ENCODE results near the gene RFX4. TPM values are rescaled to one million over a fixed set of nuclear protein-coding genes. Genes with fewer than 3 reads are reported as not detected.
"Not testable (repeated sequence)": the region's sequence is repeated elsewhere in the genome, so short reads cannot be mapped to it uniquely, and the experiment has no call there.

The RFX4 gene
- total RNA-seq, 1 donor from 2014 or later = not detected

DNA sequence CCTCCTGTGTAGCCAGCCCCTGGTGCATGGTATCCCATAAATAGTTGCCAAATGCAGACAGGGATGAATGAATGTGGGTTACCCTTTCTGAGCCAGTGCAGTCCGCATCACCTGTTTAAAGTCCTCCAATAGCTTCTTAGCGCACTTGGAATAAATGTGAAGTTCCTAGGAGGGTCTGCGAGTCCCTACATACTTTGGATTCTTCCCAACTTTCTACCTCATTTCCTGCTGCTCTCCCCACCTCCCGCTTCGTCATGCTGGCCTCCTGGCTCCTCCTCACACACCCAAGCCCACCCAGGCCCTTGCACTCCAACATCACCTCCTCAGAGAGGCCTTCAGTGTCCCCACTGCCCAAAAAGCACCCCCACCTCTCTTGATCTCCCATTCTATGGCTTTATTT, 17.7 kb downstream of the RFX4 start:
- TF ChIP-seq, protein P1, sequence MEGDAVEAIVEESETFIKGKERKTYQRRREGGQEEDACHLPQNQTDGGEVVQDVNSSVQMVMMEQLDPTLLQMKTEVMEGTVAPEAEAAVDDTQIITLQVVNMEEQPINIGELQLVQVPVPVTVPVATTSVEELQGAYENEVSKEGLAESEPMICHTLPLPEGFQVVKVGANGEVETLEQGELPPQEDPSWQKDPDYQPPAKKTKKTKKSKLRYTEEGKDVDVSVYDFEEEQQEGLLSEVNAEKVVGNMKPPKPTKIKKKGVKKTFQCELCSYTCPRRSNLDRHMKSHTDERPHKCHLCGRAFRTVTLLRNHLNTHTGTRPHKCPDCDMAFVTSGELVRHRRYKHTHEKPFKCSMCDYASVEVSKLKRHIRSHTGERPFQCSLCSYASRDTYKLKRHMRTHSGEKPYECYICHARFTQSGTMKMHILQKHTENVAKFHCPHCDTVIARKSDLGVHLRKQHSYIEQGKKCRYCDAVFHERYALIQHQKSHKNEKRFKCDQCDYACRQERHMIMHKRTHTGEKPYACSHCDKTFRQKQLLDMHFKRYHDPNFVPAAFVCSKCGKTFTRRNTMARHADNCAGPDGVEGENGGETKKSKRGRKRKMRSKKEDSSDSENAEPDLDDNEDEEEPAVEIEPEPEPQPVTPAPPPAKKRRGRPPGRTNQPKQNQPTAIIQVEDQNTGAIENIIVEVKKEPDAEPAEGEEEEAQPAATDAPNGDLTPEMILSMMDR (IDR thresholded peaks at IDR 0.05; ENCODE audit: partially characterized antibody, unreplicated experiment) = no peak
- Mint-ChIP-seq H3K27me3 (ENCODE audit: unreplicated experiment) (peaks cover 2% of the 10 kb centered on the region), H3K27ac (ENCODE audit: unreplicated experiment) (no peak overlapping the region), H3K9me3 (ENCODE audit: unreplicated experiment) (peaks cover 1% of the 10 kb centered on the region), H3K36me3 (ENCODE audit: unreplicated experiment) (no peaks in the 10 kb centered on the region), H3K4me1 (ENCODE audit: low read depth, unreplicated experiment) (peaks cover 3% of the 10 kb centered on the region), H3K4me3 (ENCODE audit: unreplicated experiment) (no peak overlapping the region)
- DNase-seq = no peak

DNA sequence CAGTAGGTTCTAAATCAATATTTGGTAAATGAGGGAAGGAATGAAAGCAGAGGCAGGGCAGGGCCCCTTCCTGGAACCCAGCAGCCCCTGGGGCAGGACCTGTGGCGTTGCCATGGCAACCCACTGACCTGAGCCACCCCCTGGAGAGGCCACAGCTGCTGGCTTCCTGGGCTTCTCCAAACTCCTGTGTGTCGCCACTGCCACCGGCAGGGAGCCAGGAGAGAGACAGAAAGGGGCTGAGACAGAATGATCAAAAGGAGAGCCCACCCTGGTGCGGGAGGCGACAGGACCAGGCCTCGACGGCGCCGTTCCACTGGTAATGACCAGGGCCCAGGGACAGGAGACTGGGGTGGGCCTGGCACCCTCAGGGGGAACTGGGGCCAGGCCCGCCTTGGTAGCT, 18.2 kb downstream of the RFX4 start:
- H3K27ac Mint-ChIP-seq (ENCODE audit: unreplicated experiment) = no peak overlapping the region
- no peaks in the 10 kb centered on the region for H3K36me3 Mint-ChIP-seq (ENCODE audit: unreplicated experiment)
- DNase-seq = peak; percentile 16
- H3K4me1 Mint-ChIP-seq (ENCODE audit: low read depth, unreplicated experiment) = peaks cover 3% of the 10 kb centered on the region
- peaks cover 1% of the 10 kb centered on the region for H3K9me3 Mint-ChIP-seq (ENCODE audit: unreplicated experiment)
- TF ChIP-seq, protein P1 (IDR thresholded peaks at IDR 0.05; ENCODE audit: partially characterized antibody, unreplicated experiment) = no peak
- H3K4me3 Mint-ChIP-seq (ENCODE audit: unreplicated experiment) = no peak overlapping the region
- peaks cover 3% of the 10 kb centered on the region for H3K27me3 Mint-ChIP-seq (ENCODE audit: unreplicated experiment)

DNA sequence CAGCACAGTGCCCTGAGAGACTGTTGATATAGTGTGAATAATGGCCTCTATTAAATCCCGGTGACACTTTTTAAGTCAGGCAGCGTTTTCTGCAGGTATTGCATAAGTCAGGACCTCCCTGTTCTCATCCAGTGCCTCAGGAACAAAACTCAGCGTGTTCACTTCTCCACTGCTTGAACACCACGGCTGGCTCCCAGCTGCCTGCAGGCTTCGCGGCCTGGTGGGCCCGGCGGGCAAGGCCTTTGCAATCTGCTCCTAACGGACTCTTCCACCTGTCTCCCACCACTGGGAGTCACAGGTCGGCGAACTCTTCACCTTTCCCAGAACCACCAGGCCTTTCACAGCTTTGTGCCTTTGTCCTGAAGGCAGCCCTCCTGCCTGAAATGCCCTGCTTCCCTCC, 18.7 kb downstream of the RFX4 start:
- Mint-ChIP-seq H3K27ac (ENCODE audit: unreplicated experiment) (no peak overlapping the region), H3K36me3 (ENCODE audit: unreplicated experiment) (no peaks in the 10 kb centered on the region), H3K27me3 (ENCODE audit: unreplicated experiment) (peaks cover 4% of the 10 kb centered on the region), H3K9me3 (ENCODE audit: unreplicated experiment) (peaks cover 1% of the 10 kb centered on the region), H3K4me3 (ENCODE audit: unreplicated experiment) (no peak overlapping the region), H3K4me1 (ENCODE audit: low read depth, unreplicated experiment) (peaks cover 3% of the 10 kb centered on the region)
- peak; percentile 13 for DNase-seq
- TF ChIP-seq, protein P1 (IDR thresholded peaks at IDR 0.05; ENCODE audit: partially characterized antibody, unreplicated experiment) = no peak

DNA sequence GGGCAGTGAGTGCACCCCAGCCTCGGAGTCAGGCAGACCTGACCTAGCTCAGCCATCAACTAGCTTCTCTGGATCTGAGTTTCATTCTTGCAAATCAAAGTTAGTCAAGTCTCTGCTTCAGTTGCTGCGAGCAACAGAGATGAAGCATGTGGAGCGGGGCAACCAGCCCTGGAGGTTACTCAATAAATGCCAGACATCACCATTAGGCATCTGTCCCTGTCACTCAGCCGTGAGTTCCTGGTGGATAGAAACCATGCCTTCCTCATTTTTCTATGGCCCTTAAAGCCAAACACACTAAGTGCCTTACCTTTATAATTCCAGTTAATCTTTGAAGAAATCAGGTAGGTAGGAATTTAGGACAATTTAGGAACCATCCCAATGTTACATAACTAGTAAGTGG, 19.3 kb downstream of the RFX4 start:
- Mint-ChIP-seq H3K27me3 (ENCODE audit: unreplicated experiment) (peaks cover 4% of the 10 kb centered on the region), H3K4me3 (ENCODE audit: unreplicated experiment) (no peak overlapping the region)
- TF ChIP-seq, protein P1 (IDR thresholded peaks at IDR 0.05; ENCODE audit: partially characterized antibody, unreplicated experiment) = no peak

DNA sequence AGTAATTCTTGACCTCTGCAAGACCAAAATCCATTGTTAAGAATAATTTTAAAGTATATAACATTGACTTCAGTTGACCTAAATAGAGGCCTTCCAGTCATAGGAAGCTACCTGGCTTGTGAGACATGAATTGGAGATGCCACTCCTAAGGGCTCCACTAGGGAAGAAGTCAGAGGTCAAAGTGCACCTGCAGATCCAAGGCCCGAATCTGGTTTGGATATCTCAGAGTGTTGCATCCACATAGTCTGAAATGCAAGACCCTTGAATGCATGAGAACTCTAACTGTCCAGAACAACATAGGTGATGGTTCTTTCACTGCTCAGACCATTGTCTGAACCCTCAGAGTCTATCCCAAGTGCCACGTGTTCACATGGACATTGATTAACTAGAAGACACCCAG, 22.4 kb downstream of the RFX4 start:
- no peak for DNase-seq
- Mint-ChIP-seq H3K36me3 (ENCODE audit: unreplicated experiment) (peaks cover under 1% of the 10 kb centered on the region), H3K4me1 (ENCODE audit: low read depth, unreplicated experiment) (peaks cover 3% of the 10 kb centered on the region), H3K9me3 (ENCODE audit: unreplicated experiment) (peaks cover 1% of the 10 kb centered on the region), H3K27ac (ENCODE audit: unreplicated experiment) (no peak overlapping the region), H3K4me3 (ENCODE audit: unreplicated experiment) (no peak overlapping the region), H3K27me3 (ENCODE audit: unreplicated experiment) (peaks cover 4% of the 10 kb centered on the region)
- TF ChIP-seq, protein P1 (IDR thresholded peaks at IDR 0.05; ENCODE audit: partially characterized antibody, unreplicated experiment) = no peak

More for the DNA sequence above, 19.3 kb downstream of the RFX4 start:
- H3K36me3 Mint-ChIP-seq (ENCODE audit: unreplicated experiment) = no peaks in the 10 kb centered on the region
- no peak for DNase-seq
- H3K9me3 Mint-ChIP-seq (ENCODE audit: unreplicated experiment) = peaks cover 1% of the 10 kb centered on the region
- H3K4me1 Mint-ChIP-seq (ENCODE audit: low read depth, unreplicated experiment) = peaks cover 3% of the 10 kb centered on the region
- H3K27ac Mint-ChIP-seq (ENCODE audit: unreplicated experiment) = no peak overlapping the region

DNA sequence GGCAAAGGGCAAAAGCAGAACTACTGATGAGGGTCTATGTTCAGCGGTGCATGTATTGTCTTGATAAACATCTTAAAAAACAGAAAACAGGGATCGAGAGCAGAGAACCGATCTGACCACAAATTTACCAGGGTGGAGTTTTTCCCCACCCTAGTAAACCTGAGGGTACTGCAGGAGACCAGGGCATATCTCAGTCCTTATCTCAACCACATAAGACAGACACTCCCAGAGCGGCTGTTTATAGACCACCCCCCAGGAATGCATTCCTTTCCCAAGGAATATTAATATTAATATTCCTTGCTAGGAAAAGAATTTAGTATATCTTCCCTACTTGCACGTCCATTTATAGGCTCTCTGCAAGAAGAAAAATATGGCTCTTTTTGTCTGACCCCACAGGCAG, 37.8 kb downstream of the RFX4 start:
- H3K27me3 Mint-ChIP-seq (ENCODE audit: unreplicated experiment); H3K4me3 Mint-ChIP-seq (ENCODE audit: unreplicated experiment); H3K9me3 Mint-ChIP-seq (ENCODE audit: unreplicated experiment); DNase-seq; H3K4me1 Mint-ChIP-seq (ENCODE audit: low read depth, unreplicated experiment); H3K27ac Mint-ChIP-seq (ENCODE audit: unreplicated experiment): not testable (repeated sequence)
- peaks cover 22% of the 10 kb centered on the region for H3K36me3 Mint-ChIP-seq (ENCODE audit: unreplicated experiment)
